GM19239 (cell line): ENCODE results near the gene ISM1.

Source experiments
- DNase-seq: peaks from one replicate; pipeline ENCODE4 v3.0.0; 2011; ENCODE audit warnings: low spot score; ENCODE audit not compliant: insufficient read length
- FAIRE-seq: peaks from 2 replicates; lab custom pipeline; 2011; peaks lifted over from hg19 to GRCh38; lab: Jason Lieb, UNC

Gene ISM1

GRCh38 chr20:13277663-13278295, 56.7 kb downstream of the ISM1 start:
- no peak for FAIRE-seq
- DNase-seq = no peak

GRCh38 chr20:13278812-13279570, 57.9 kb downstream of the ISM1 start:
- FAIRE-seq (no peak), DNase-seq (no peak)

- no peak for DNase-seq
- FAIRE-seq = no peak
Observed at GRCh38 chr20:13280609-13281324, 59.7 kb downstream of the ISM1 start.

GRCh38 chr20:13283869-13284829, 63.1 kb downstream of the ISM1 start:
- DNase-seq = no peak
- FAIRE-seq = no peak

GRCh38 chr20:13284830-13285229, 63.8 kb downstream of the ISM1 start:
- FAIRE-seq = no peak

GRCh38 chr20:13285408-13285807, 64.3 kb downstream of the ISM1 start:
- DNase-seq (no peak), FAIRE-seq (no peak)

More at GRCh38 chr20:13284830-13285229, 63.8 kb downstream of the ISM1 start:
- no peak for DNase-seq

GRCh38 chr20:13286052-13286451, 65.0 kb downstream of the ISM1 start:
- no peak for FAIRE-seq

GRCh38 chr20:13286607-13287006, 65.5 kb downstream of the ISM1 start:
- no peak for FAIRE-seq
- no peak for DNase-seq

More at GRCh38 chr20:13286052-13286451, 65.0 kb downstream of the ISM1 start:
- DNase-seq = no peak

GRCh38 chr20:13288357-13288756, 67.3 kb downstream of the ISM1 start:
- DNase-seq (no peak), FAIRE-seq (no peak)

- no peak for FAIRE-seq
Observed at GRCh38 chr20:13289031-13289430, 68.0 kb downstream of the ISM1 start.

GRCh38 chr20:13290724-13291123, 69.7 kb downstream of the ISM1 start:
- FAIRE-seq (no peak), DNase-seq (no peak)

More at GRCh38 chr20:13289031-13289430, 68.0 kb downstream of the ISM1 start:
- DNase-seq = no peak

GRCh38 chr20:13291157-13291556, 70.1 kb downstream of the ISM1 start:
- DNase-seq (no peak), FAIRE-seq (no peak)

GRCh38 chr20:13292201-13292885, 71.3 kb downstream of the ISM1 start:
- DNase-seq = no peak
- FAIRE-seq = no peak

- no peak for DNase-seq
- no peak for FAIRE-seq
Observed at GRCh38 chr20:13294522-13294921, 73.4 kb downstream of the ISM1 start.

- no peak for DNase-seq
- FAIRE-seq = no peak
Observed at GRCh38 chr20:13295637-13296036, 74.6 kb downstream of the ISM1 start.

- no peak for DNase-seq
- FAIRE-seq = no peak
Observed at GRCh38 chr20:13296070-13296469, 75.0 kb downstream of the ISM1 start.

GRCh38 chr20:13297147-13297899, 76.2 kb downstream of the ISM1 start:
- no peak for FAIRE-seq
- DNase-seq = no peak

GRCh38 chr20:13298692-13299373, 77.8 kb downstream of the ISM1 start:
- FAIRE-seq (no peak), DNase-seq (no peak)
